Frontal cortex (tissue), 4 donors: ENCODE results near the gene MAPKAPK5. TPM values are rescaled to one million over a fixed set of nuclear protein-coding genes. Genes with fewer than 3 reads are reported as not detected.
"Not testable (repeated sequence)": the region's sequence is repeated elsewhere in the genome, so short reads cannot be mapped to it uniquely, and the experiment has no call there.

Source experiments
- DNase-seq, 2 donors: peaks; one replicate each; pipeline ENCODE4 v3.0.0; 2012; ENCODE audit warnings: low spot score in 2 of 2
- FAIRE-seq: peaks from 2 replicates; lab custom pipeline; 2012; peaks lifted over from hg19 to GRCh38; lab: Jason Lieb, UNC
- small RNA-seq: library from RNA; depleted of rRNA; stranded (forward); fragments of <200 nt; gene quantifications from one replicate; pipeline ENCODE3, GENCODE V24; 2014
- total RNA-seq: library from RNA; depleted of rRNA; stranded (reverse); fragments of >200 nt; gene quantifications from one replicate; pipeline ENCODE4 v1.2.3, GENCODE V29; 2014
- donor health status: control.
- donor health status: control.
- donor health status: control.

The MAPKAPK5 gene
- total RNA-seq, 1 donor from 2014 or later: 37.9 TPM

GRCh38 chr12:111950961-111951676, 109.1 kb downstream of the MAPKAPK5 start:
- FAIRE-seq, DNase-seq: not testable (repeated sequence)

Small RNA genes lying within 50 kb of the gene (small RNA-seq; reads per million reads assigned to genes)
- gene MIR6761: 0.18 reads per million

Other genes with a start within 250 kb of the MAPKAPK5 start
- 79.1 TPM for gene ATXN2, start 242.9 kb upstream of the MAPKAPK5 start, total RNA-seq
- 32.2 TPM for gene BRAP, start 156.3 kb upstream of the MAPKAPK5 start, total RNA-seq
- 12.6 TPM for gene ACAD10, start 156.2 kb upstream of the MAPKAPK5 start, total RNA-seq
- 24.1 TPM for gene ALDH2, start 75.3 kb upstream of the MAPKAPK5 start, total RNA-seq
- gene TMEM116, start 170.9 kb downstream of the MAPKAPK5 start, total RNA-seq: 43.2 TPM
- 40.4 TPM for gene ERP29, start 171.2 kb downstream of the MAPKAPK5 start, total RNA-seq